Neural progenitor cell (in vitro differentiated cells): ENCODE measurements around the gene PDZRN4. TPM values are rescaled to one million over a fixed set of nuclear protein-coding genes. Genes with fewer than 3 reads are reported as not detected.

Experiments
- DNase-seq: peaks from one replicate; pipeline ENCODE4 v3.0.0-alpha.2; 2016; ENCODE audit warnings: low spot score
- H2AFZ ChIP-seq: fragments of 200-600 bp; sonication (generic); replicated peaks from 2 replicates; pipeline ENCODE4 v1.6.1; 2016; ENCODE audit warnings: antibody characterized with exemption
- H3F3A ChIP-seq: fragments of 200-600 bp; sonication (generic); 2 replicates; pipeline ENCODE4 v1.6.1; 2016; ENCODE audit warnings: antibody characterized with exemption, low read depth
- H3K27ac ChIP-seq: fragments of 200-600 bp; sonication (generic); 2 replicates; pipeline ENCODE4 v1.5.1; 2016; ENCODE audit warnings: mild to moderate bottlenecking
- H3K27me3 ChIP-seq: fragments of 200-600 bp; sonication (generic); 2 replicates; pipeline ENCODE4 v1.6.1; 2016; ENCODE audit warnings: mild to moderate bottlenecking, moderate library complexity
- H3K36me3 ChIP-seq: fragments of 200-600 bp; sonication (generic); 2 replicates; pipeline ENCODE4 v1.5.1; 2016
- H3K4me1 ChIP-seq: fragments of 200-600 bp; sonication (generic); 2 replicates; pipeline ENCODE4 v1.6.1; 2016; ENCODE audit warnings: mixed run types
- H3K4me2 ChIP-seq: fragments of 200-600 bp; sonication (generic); 2 replicates; pipeline ENCODE4 v1.6.1; 2016
- H3K4me3 ChIP-seq: fragments of 200-600 bp; sonication (generic); 2 replicates; pipeline ENCODE4 v1.5.1; 2016
- H3K79me2 ChIP-seq: fragments of 200-600 bp; sonication (generic); 2 replicates; pipeline ENCODE4 v1.6.1; 2016; ENCODE audit warnings: low read depth
- H3K9ac ChIP-seq: fragments of 200-600 bp; sonication (generic); 2 replicates; pipeline ENCODE4 v1.6.1; 2016
- H3K9me3 ChIP-seq: fragments of 200-600 bp; sonication (generic); 2 replicates; pipeline ENCODE4 v1.5.1; 2016; ENCODE audit warnings: low read depth
- H4K20me1 ChIP-seq: fragments of 200-600 bp; sonication (generic); 2 replicates; pipeline ENCODE4 v1.6.1; 2016; ENCODE audit warnings: low read depth
- H3K27ac Mint-ChIP-seq: 3 replicates; pipeline ENCODE4 v1.8.0; 2021; ENCODE audit warnings: mixed read lengths
- H3K27me3 Mint-ChIP-seq: 2 replicates; pipeline ENCODE4 v1.8.0; 2022; ENCODE audit warnings: low read depth, mild to moderate bottlenecking, inconsistent platforms, moderate library complexity, mixed read lengths; ENCODE audit not compliant: insufficient read depth
- H3K36me3 Mint-ChIP-seq: 3 replicates; pipeline ENCODE4 v1.8.0; 2021; ENCODE audit warnings: mixed read lengths
- H3K4me1 Mint-ChIP-seq: 3 replicates; pipeline ENCODE4 v1.8.0; 2021; ENCODE audit warnings: mixed read lengths
- H3K4me3 Mint-ChIP-seq: 3 replicates; pipeline ENCODE4 v1.8.0; 2021; ENCODE audit warnings: mild to moderate bottlenecking, moderate library complexity, mixed read lengths
- H3K9me3 Mint-ChIP-seq: 3 replicates; pipeline ENCODE4 v1.8.0; 2020; ENCODE audit warnings: mixed read lengths
- CTCF ChIP-seq: fragments of 200-600 bp; sonication (generic); IDR thresholded peaks from 2 replicates; pipeline ENCODE4 v1.5.1; 2017; ENCODE audit warnings: antibody characterized with exemption, mild to moderate bottlenecking
- EZH2 ChIP-seq: fragments of 200-600 bp; sonication (generic); IDR thresholded peaks from 2 replicates; pipeline ENCODE4 v1.6.1; 2017; ENCODE audit warnings: antibody characterized with exemption, mild to moderate bottlenecking, moderate library complexity
- EZH2phosphoT487 ChIP-seq: fragments of 200-600 bp; sonication (generic); IDR thresholded peaks from 2 replicates; pipeline ENCODE4 v1.6.1; 2017; ENCODE audit warnings: antibody characterized with exemption
- total RNA-seq: library from RNA; depleted of rRNA; stranded (reverse); fragments of >200 nt; gene quantifications from 2 replicates; pipeline ENCODE4 v1.2.3, GENCODE V29; 2015; ENCODE audit warnings: low replicate concordance

Gene PDZRN4
- total RNA-seq, 1 donor from 2014 or later, result 0.06 TPM

GRCh38 chr12:41217727-41218126 lies 29.6 kb downstream of the PDZRN4 start:
- Histone ChIP-seq H3K36me3 (no peaks in the 10 kb centered on the region), H3F3A (no peaks in the 10 kb centered on the region), H3K27me3 (no peaks in the 10 kb centered on the region), H3K79me2 (no peaks in the 10 kb centered on the region), H2AFZ (peak overlapping the region; percentile 27), H4K20me1 (no peaks in the 10 kb centered on the region), H3K9me3 (no peaks in the 10 kb centered on the region), H3K9ac (no peak overlapping the region), H3K27ac (no peak overlapping the region), H3K4me3 (no peak overlapping the region), H3K4me2 (no peak overlapping the region), H3K4me1 (no peaks in the 10 kb centered on the region)
- Mint-ChIP-seq H3K9me3 (no peaks in the 10 kb centered on the region), H3K4me1 (peaks cover 12% of the 10 kb centered on the region), H3K4me3 (no peak overlapping the region), H3K36me3 (no peaks in the 10 kb centered on the region), H3K27me3 (no peaks in the 10 kb centered on the region), H3K27ac (peak overlapping the region; percentile 30)
- TF ChIP-seq EZH2phosphoT487 (no peak), EZH2 (no peak), CTCF (no peak)
- no peak for DNase-seq

- Histone ChIP-seq H3F3A (no peaks in the 10 kb centered on the region), H3K9ac (no peak overlapping the region), H3K36me3 (no peaks in the 10 kb centered on the region), H3K27me3 (no peaks in the 10 kb centered on the region), H4K20me1 (no peaks in the 10 kb centered on the region), H3K4me2 (no peak overlapping the region), H2AFZ (no peak overlapping the region), H3K27ac (no peak overlapping the region), H3K9me3 (no peaks in the 10 kb centered on the region), H3K4me3 (no peak overlapping the region), H3K4me1 (no peaks in the 10 kb centered on the region), H3K79me2 (no peaks in the 10 kb centered on the region)
- Mint-ChIP-seq H3K27me3 (no peaks in the 10 kb centered on the region), H3K4me1 (peaks cover 8% of the 10 kb centered on the region), H3K27ac (no peak overlapping the region), H3K4me3 (no peak overlapping the region), H3K9me3 (no peaks in the 10 kb centered on the region), H3K36me3 (no peaks in the 10 kb centered on the region)
- no peak for DNase-seq
- no peak for TF ChIP-seq EZH2phosphoT487
- no peak for TF ChIP-seq CTCF
- no peak for TF ChIP-seq EZH2
These were observed 32.8 kb downstream of the PDZRN4 start for GRCh38 chr12:41220931-41221330.

- H3K27me3 Mint-ChIP-seq, result no peaks in the 10 kb centered on the region
- H3K4me3 Mint-ChIP-seq, result no peak overlapping the region
- Histone ChIP-seq H3F3A (no peaks in the 10 kb centered on the region), H2AFZ (no peak overlapping the region), H3K27me3 (no peaks in the 10 kb centered on the region), H3K27ac (no peak overlapping the region), H3K4me2 (no peak overlapping the region), H3K9me3 (no peaks in the 10 kb centered on the region), H3K79me2 (no peaks in the 10 kb centered on the region), H4K20me1 (no peaks in the 10 kb centered on the region), H3K36me3 (no peaks in the 10 kb centered on the region), H3K4me1 (no peaks in the 10 kb centered on the region), H3K4me3 (no peak overlapping the region), H3K9ac (no peak overlapping the region)
- peaks cover 8% of the 10 kb centered on the region for H3K4me1 Mint-ChIP-seq
- DNase-seq, result no peak
- no peak for TF ChIP-seq CTCF
- no peak for TF ChIP-seq EZH2
- no peak for TF ChIP-seq EZH2phosphoT487
- H3K9me3 Mint-ChIP-seq, result no peaks in the 10 kb centered on the region
- H3K36me3 Mint-ChIP-seq, result no peaks in the 10 kb centered on the region
- no peak overlapping the region for H3K27ac Mint-ChIP-seq
These were observed 33.4 kb downstream of the PDZRN4 start for GRCh38 chr12:41221491-41221890.
